Spleen (tissue), 7 donors: ENCODE results near the gene C19orf44.

Experiments
- POLR2A ChIP-seq, 3 donors: fragments of 450-650 bp; IDR thresholded peaks; one replicate each; pipeline ENCODE4 v1.5.1; 2017; ENCODE audit warnings: antibody characterized with exemption in 3 of 3, mild to moderate bottlenecking in 1 of 3
- TF ChIP-seq, protein P1 (sequence below), 11 experiments: fragments of 200-600 bp in 7 of 11; fragments of 450-650 bp in 4 of 11; sonication (generic) in 4 of 11; IDR thresholded peaks in 8 of 11; conservative IDR thresholded peaks in 3 of 11; 1 replicate in 7 of 11; 2 replicates in 4 of 11; pipeline versions ENCODE4 v1.4.0 to v1.8.0; 2016 to 2021; ENCODE audit warnings: antibody characterized with exemption in 11 of 11, inconsistent platforms in 4 of 11, mild to moderate bottlenecking in 1 of 11
- donor health status: DM: no; HTN: no; CAD: no; lungs with moderate emphysema.
- donor health status: DM: no; HTN: no; CAD: no.
- donor health status: DM: no; HTN: no; CAD: no.

DNA sequence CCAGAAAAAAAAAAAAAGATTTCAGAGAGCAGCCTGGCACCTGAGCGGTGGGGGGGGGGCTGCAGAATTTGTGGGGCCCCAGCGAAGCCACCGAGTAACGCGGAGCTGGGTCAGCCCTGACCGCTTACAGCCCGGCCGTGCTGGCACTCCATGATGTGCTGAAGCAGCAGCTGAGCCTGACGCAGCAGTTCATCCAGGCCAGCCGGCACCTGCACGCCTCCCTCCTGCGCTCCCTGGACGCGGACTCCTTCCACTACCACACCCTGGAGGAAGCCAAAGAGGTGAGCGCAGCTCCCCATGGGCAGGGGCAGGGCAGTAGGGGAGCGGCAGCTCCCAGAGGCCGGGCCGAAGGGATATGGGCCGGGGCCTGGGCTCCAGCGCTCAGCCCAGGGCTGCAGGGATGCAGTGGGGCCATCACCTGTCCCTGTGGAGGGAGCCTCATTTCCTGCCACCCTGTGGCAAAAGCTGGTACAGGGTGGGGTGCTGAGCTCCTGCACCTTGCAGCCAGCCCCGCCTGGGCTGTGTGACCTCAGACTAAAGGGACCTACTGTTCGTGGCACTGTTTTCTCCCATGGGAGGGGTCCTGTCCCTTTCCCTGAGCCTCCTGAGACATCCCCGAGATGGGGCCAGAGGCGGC, 18.3 kb downstream of the C19orf44 start:
- TF ChIP-seq, protein P1, sequence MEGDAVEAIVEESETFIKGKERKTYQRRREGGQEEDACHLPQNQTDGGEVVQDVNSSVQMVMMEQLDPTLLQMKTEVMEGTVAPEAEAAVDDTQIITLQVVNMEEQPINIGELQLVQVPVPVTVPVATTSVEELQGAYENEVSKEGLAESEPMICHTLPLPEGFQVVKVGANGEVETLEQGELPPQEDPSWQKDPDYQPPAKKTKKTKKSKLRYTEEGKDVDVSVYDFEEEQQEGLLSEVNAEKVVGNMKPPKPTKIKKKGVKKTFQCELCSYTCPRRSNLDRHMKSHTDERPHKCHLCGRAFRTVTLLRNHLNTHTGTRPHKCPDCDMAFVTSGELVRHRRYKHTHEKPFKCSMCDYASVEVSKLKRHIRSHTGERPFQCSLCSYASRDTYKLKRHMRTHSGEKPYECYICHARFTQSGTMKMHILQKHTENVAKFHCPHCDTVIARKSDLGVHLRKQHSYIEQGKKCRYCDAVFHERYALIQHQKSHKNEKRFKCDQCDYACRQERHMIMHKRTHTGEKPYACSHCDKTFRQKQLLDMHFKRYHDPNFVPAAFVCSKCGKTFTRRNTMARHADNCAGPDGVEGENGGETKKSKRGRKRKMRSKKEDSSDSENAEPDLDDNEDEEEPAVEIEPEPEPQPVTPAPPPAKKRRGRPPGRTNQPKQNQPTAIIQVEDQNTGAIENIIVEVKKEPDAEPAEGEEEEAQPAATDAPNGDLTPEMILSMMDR (IDR thresholded peaks at IDR 0.05 in 8 of 11, conservative IDR thresholded peaks at IDR 0.05 in 3 of 11) = no peak
- no peak for TF ChIP-seq POLR2A (IDR thresholded peaks at IDR 0.05)
